Right lobe of liver (tissue), 6 donors: ENCODE measurements around the gene CAPN7. TPM values are rescaled to one million over a fixed set of nuclear protein-coding genes. Genes with fewer than 3 reads are reported as not detected.

Source experiments
- ATAC-seq, 4 donors: fragments of 200-7000 bp; cut with Tn5 transposase; one replicate each; pipeline ENCODE4 v1.9.1; 2020; ENCODE audit warnings: mild to moderate bottlenecking in 4 of 4, moderate library complexity in 4 of 4
- DNase-seq, 3 donors: peaks; one replicate each; pipeline ENCODE4 v3.0.0-alpha.2; 2020
- H3K27ac ChIP-seq, 3 donors: fragments of 200-600 bp; one replicate each; pipeline ENCODE4 v1.8.0; 2022
- H3K27me3 ChIP-seq, 2 donors: fragments of 200-600 bp; one replicate each; pipeline ENCODE4 v1.8.0; 2022
- H3K36me3 ChIP-seq, 4 donors: fragments of 200-600 bp; sonication (generic) in 1 of 4; one replicate each; pipeline versions ENCODE4 v1.5.1 to v1.8.0; 2017 to 2022; ENCODE audit warnings: control low read depth in 1 of 4
- H3K4me1 ChIP-seq, 4 donors: fragments of 200-600 bp; sonication (generic) in 1 of 4; one replicate each; pipeline versions ENCODE4 v1.5.1 to v1.8.0; 2017 to 2022; ENCODE audit warnings: control low read depth in 1 of 4
- H3K4me3 ChIP-seq, 3 donors: fragments of 200-600 bp; one replicate each; pipeline ENCODE4 v1.8.0; 2022
- H3K9me3 ChIP-seq, 4 donors: fragments of 200-600 bp; sonication (generic) in 1 of 4; one replicate each; pipeline versions ENCODE4 v1.5.1 to v1.8.0; 2017 to 2022; ENCODE audit warnings: control low read depth in 1 of 4
- CTCF ChIP-seq, 4 donors: fragments of 200-600 bp in 3 of 4; fragments of 450-650 bp in 1 of 4; IDR thresholded peaks; one replicate each; pipeline versions ENCODE4 v1.5.1 to v1.8.0; 2016 to 2022; ENCODE audit warnings: antibody characterized with exemption in 4 of 4, mild to moderate bottlenecking in 2 of 4
- POLR2A ChIP-seq: fragments of 450-650 bp; IDR thresholded peaks from one replicate; pipeline ENCODE4 v1.6.1; 2017; ENCODE audit warnings: antibody characterized with exemption, mild to moderate bottlenecking
- WGBS: methylation state at CpG from one replicate; pipeline ENCODE4 v1.1.6; 2018; ENCODE audit warnings: low coverage, low lambda C conversion rate; ENCODE audit not compliant: insufficient coverage; ENCODE audit errors: missing lambda C conversion rate; 5-methylcytosine and 5-hydroxymethylcytosine counted together
- intact Hi-C, 2 donors: fragments of 100-400 bp; cut with DNase I; formaldehyde crosslinking; loops; one replicate each; pipeline versions ENCODE4 v1.11.2 to v1.14.1; 2022
- total RNA-seq, 6 experiments: library from RNA; depleted of rRNA in 2 of 6; stranded (reverse); fragments of >200 nt in 2 of 6; fragmentation: NEBNext Ultra II Directional in 3 of 6; extraction: Animal tissue kit (Norgen Biotek cat#: 25700) in 3 of 6; gene quantifications; one replicate each; pipeline versions ENCODE4 v1.1.0 to v1.2.4, GENCODE V29; 2016 to 2023
- donor health status: DM: no; HTN: yes; CAD: no.
- donor health status: DM: no; HTN: no; CAD: no.
- donor health status: DM: no; HTN: no; CAD: no.
- donor health status: DM: no; HTN: yes; CAD: no.
- donor health status: DM: no; HTN: yes; CAD: no.

The CAPN7 gene
- total RNA-seq, 6 experiments from 2014 or later: 20.1 to 32.8 (median 23.1) TPM

GRCh38 chr3:15228147-15228546 is 22.1 kb downstream of the CAPN7 start:
- intact Hi-C loops: no loop called here
- H3K27me3 ChIP-seq: no peaks in the 10 kb centered on the region
- H3K4me3 ChIP-seq: no peak overlapping the region
- H3K4me1 ChIP-seq: no peaks in the 10 kb centered on the region
- ATAC-seq (no peak), DNase-seq (no peak)
- TF ChIP-seq POLR2A: no peak
- no peak for TF ChIP-seq CTCF (IDR thresholded peaks at IDR 0.05)
- no peaks in the 10 kb centered on the region for H3K9me3 ChIP-seq
- peaks cover 0 to 74% (median 24%) of the 10 kb centered on the region in 4 donors for H3K36me3 ChIP-seq
- H3K27ac ChIP-seq: no peak overlapping the region
- 90% methylated on average over 1 of the region's 1 CpG for WGBS

DNA sequence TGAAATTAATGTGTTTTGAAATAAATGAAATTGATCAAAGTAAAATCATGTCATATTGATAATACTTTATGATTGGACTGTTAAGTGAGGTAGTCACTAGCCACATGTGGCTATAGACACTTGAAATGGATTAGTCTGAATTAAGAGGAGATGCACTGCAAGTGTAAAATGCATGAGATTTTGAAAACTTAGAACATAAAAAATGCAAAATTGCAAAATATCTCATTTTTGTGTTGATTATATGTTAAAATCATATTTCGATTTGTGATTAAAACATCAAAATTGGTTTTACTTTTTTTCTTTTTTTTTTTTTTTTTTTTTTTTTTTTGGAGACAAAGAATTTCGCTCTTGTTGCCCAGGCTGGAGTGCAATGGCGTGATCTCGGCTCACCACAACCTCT is 23.2 kb downstream of the CAPN7 start:
- DNase-seq (no peak), ATAC-seq (no peak)
- H3K9me3 ChIP-seq: no peaks in the 10 kb centered on the region
- intact Hi-C loops: no loop called here
- TF ChIP-seq CTCF (IDR thresholded peaks at IDR 0.05): no peak
- TF ChIP-seq POLR2A: no peak
- H3K36me3 ChIP-seq: peaks cover 0 to 75% (median 30%) of the 10 kb centered on the region in 4 donors
- no peak overlapping the region for H3K27ac ChIP-seq
- no peaks in the 10 kb centered on the region for H3K27me3 ChIP-seq
- 96% methylated on average over 4 of the region's 4 CpGs for WGBS
- no peak overlapping the region for H3K4me3 ChIP-seq
- no peaks in the 10 kb centered on the region for H3K4me1 ChIP-seq

DNA sequence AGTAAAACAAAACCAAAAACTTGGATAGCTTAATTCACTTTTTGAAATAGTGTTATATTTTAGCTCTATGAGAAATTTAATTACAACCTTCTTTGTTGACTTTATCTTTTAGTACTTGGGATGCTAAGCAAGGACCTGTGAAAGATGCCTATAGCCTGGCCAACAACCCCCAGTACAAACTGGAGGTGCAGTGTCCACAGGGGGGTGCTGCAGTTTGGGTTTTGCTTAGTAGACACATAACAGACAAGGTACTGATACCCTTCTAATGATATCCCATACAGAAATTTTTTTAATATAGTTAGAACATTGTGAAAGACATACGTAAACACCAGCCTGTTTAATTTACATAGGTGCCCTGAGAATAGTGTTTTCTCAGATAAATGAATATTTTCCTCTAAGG is 35.3 kb downstream of the CAPN7 start:
- Histone ChIP-seq H3K27me3 (no peaks in the 10 kb centered on the region), H3K9me3 (no peaks in the 10 kb centered on the region), H3K4me3 (no peak overlapping the region), H3K27ac (no peak overlapping the region), H3K4me1 (no peaks in the 10 kb centered on the region), H3K36me3 (peaks cover 0 to 77% (median 21%) of the 10 kb centered on the region in 4 donors)
- TF ChIP-seq POLR2A: no peak
- TF ChIP-seq CTCF (IDR thresholded peaks at IDR 0.05): peak; percentile 12 to 34 (median 31)
- no peak for DNase-seq
- WGBS: 100% methylated on average over 1 of the region's 1 CpG
- intact Hi-C loops: no loop called here
- peak; percentile 43 to 68 (median 58) for ATAC-seq

GRCh38 chr3:15243822-15244482 is 37.9 kb downstream of the CAPN7 start:
- no peaks in the 10 kb centered on the region for H3K9me3 ChIP-seq
- no peaks in the 10 kb centered on the region for H3K27me3 ChIP-seq
- H3K4me3 ChIP-seq: no peak overlapping the region
- peaks cover 0 to 89% (median 25%) of the 10 kb centered on the region in 4 donors for H3K36me3 ChIP-seq
- TF ChIP-seq CTCF (IDR thresholded peaks at IDR 0.05) (no peak), POLR2A (no peak)
- no peak overlapping the region for H3K27ac ChIP-seq
- H3K4me1 ChIP-seq: no peaks in the 10 kb centered on the region
- WGBS: 68% methylated on average over 5 of the region's 5 CpGs
- ATAC-seq (no peak), DNase-seq (no peak)
- intact Hi-C loops: no loop called here
